GM19372 (cell line): ENCODE measurements around the gene TPCN2.
A peak's percentile ranks its signal among the peaks of the same experiment; 100 is the strongest.

Experiments used
- ATAC-seq: cut with Tn5 transposase; IDR thresholded peaks from one replicate; pipeline ENCODE4 v1.9.1; 2021; ENCODE audit warnings: mild to moderate bottlenecking, low read depth, moderate library complexity; ENCODE audit not compliant: unreplicated experiment

The TPCN2 gene

GRCh38 chr11:69035946-69036340, 12.8 kb upstream of the TPCN2 start:
- no peak for ATAC-seq

GRCh38 chr11:69037074-69037473, 11.7 kb upstream of the TPCN2 start:
- ATAC-seq = no peak

- no peak for ATAC-seq
These were observed 11.2 kb upstream of the TPCN2 start for GRCh38 chr11:69037544-69037943.

- no peak for ATAC-seq
These were observed 9.2 kb upstream of the TPCN2 start for GRCh38 chr11:69039501-69039900.

GRCh38 chr11:69040051-69040450, 8.7 kb upstream of the TPCN2 start:
- no peak for ATAC-seq

GRCh38 chr11:69040581-69041260, 8.0 kb upstream of the TPCN2 start:
- ATAC-seq = no peak

GRCh38 chr11:69041516-69041915, 7.2 kb upstream of the TPCN2 start:
- no peak for ATAC-seq

GRCh38 chr11:69044111-69045013, 4.4 kb upstream of the TPCN2 start:
- no peak for ATAC-seq

GRCh38 chr11:69048031-69048693, 570 bp upstream of the TPCN2 start:
- ATAC-seq = peak; percentile 14

GRCh38 chr11:69049490-69049867, 747 bp downstream of the TPCN2 start:
- ATAC-seq = no peak

GRCh38 chr11:69050592-69051380, 2.1 kb downstream of the TPCN2 start:
- ATAC-seq = no peak

- no peak for ATAC-seq
These were observed 2.9 kb downstream of the TPCN2 start for GRCh38 chr11:69051381-69052342.

- no peak for ATAC-seq
These were observed 3.8 kb downstream of the TPCN2 start for GRCh38 chr11:69052343-69053168.

GRCh38 chr11:69053169-69053477, 4.4 kb downstream of the TPCN2 start:
- no peak for ATAC-seq

GRCh38 chr11:69053546-69054396, 5.0 kb downstream of the TPCN2 start:
- no peak for ATAC-seq

GRCh38 chr11:69054397-69055211, 5.9 kb downstream of the TPCN2 start:
- no peak for ATAC-seq

- ATAC-seq = no peak
These were observed 6.5 kb downstream of the TPCN2 start for GRCh38 chr11:69055212-69055586.
